Ovary (tissue), 9 donors: ENCODE measurements around the gene BLOC1S4. TPM values are rescaled to one million over a fixed set of nuclear protein-coding genes. Genes with fewer than 3 reads are reported as not detected.

Experiments
- DNase-seq, 5 donors: peaks; one replicate each; pipeline ENCODE4 v3.0.0-alpha.2; 2019 to 2020
- H3K27ac ChIP-seq, 2 donors: fragments of 200-600 bp; one replicate each; pipeline versions ENCODE4 v1.5.1 to v1.8.0; 2019 to 2022
- H3K27me3 ChIP-seq: fragments of 200-600 bp; one replicate; pipeline ENCODE4 v1.8.0; 2022
- H3K36me3 ChIP-seq: fragments of 200-600 bp; sonication (generic); one replicate; pipeline ENCODE4 v1.5.1; 2019
- H3K4me1 ChIP-seq: one replicate; pipeline ENCODE4 v1.8.1; 2013; ENCODE audit warnings: mild to moderate bottlenecking, moderate library complexity; ENCODE audit not compliant: insufficient read depth
- H3K4me3 ChIP-seq: fragments of 200-600 bp; sonication (generic); one replicate; pipeline ENCODE4 v1.5.1; 2017
- H3K9me3 ChIP-seq, 2 donors: fragments of 200-600 bp in 1 of 2; sonication (generic) in 1 of 2; one replicate each; pipeline versions ENCODE4 v1.5.1 to v1.8.1; 2013 to 2019; ENCODE audit warnings: mild to moderate bottlenecking in 1 of 2, moderate library complexity in 1 of 2
- EP300 ChIP-seq: sonication (generic); formaldehyde crosslinking; IDR thresholded peaks from one replicate; pipeline ENCODE4 v1.6.1; 2017; ENCODE audit warnings: antibody characterized with exemption
- POLR2A ChIP-seq: fragments of 450-650 bp; IDR thresholded peaks from one replicate; pipeline ENCODE4 v1.6.1; 2017; ENCODE audit warnings: antibody characterized with exemption, mild to moderate bottlenecking, moderate library complexity
- whole genome bisulfite sequencing, 3 donors: extraction: QIAGEN DNeasy Blood & Tissue Kit in 1 of 3; methylation state at CpG; one replicate each; pipeline versions ENCODE4 v1.1.5 to v1.1.7; 2013 to 2017; 5-methylcytosine and 5-hydroxymethylcytosine counted together
- intact Hi-C, 4 donors: fragments of 100-400 bp; cut with DNase I; formaldehyde crosslinking; loops; one replicate each; pipeline versions ENCODE4 v1.11.0 to v1.15.1; 2022 to 2023
- polyA plus RNA-seq, 2 donors: library from polyadenylated mRNA; stranded (reverse); fragments of 200-250 nt in 1 of 2; fragments of 350-450 nt in 1 of 2; fragmentation: Illumina TruSeq in 1 of 2; extraction: RNeasy Lipid Tissue Mini Kit (QIAGEN cat#74804) in 1 of 2; gene quantifications; one replicate each; pipeline ENCODE4 v1.2.3, GENCODE V29; 2013 to 2014
- total RNA-seq, 7 donors: library from RNA; depleted of rRNA in 2 of 7; stranded (reverse); fragments of >200 nt in 2 of 7; fragmentation: NEBNext Ultra II Directional in 3 of 7; extraction: Animal tissue kit (Norgen Biotek cat#: 25700) in 3 of 7; gene quantifications; one replicate each; pipeline versions ENCODE4 v1.1.0 to v1.2.4, GENCODE V29; 2016 to 2023
- TF ChIP-seq, protein P1 (sequence below), 3 donors: fragments of 450-650 bp in 2 of 3; fragments of 200-600 bp in 1 of 3; IDR thresholded peaks; one replicate each; pipeline versions ENCODE4 v1.5.1 to v1.8.0; 2016 to 2022; ENCODE audit warnings: antibody characterized with exemption in 3 of 3, mild to moderate bottlenecking in 1 of 3
- donor health status: DM: no; HTN: no; CAD: no; lungs with moderate emphysema.
- donor health status: DM: no; HTN: no; CAD: no.
- donor health status: Bipolar disorder and iron deficiency.
- donor health status: DM: yes; HTN: yes; CAD: no.
- donor health status: DM: no; HTN: no; CAD: no.
- donor health status: DM: yes; HTN: yes; CAD: no.

Gene BLOC1S4
- total and polyA plus RNA-seq, 9 donors = 8.8 to 26.9 (median 16.9) TPM

DNA sequence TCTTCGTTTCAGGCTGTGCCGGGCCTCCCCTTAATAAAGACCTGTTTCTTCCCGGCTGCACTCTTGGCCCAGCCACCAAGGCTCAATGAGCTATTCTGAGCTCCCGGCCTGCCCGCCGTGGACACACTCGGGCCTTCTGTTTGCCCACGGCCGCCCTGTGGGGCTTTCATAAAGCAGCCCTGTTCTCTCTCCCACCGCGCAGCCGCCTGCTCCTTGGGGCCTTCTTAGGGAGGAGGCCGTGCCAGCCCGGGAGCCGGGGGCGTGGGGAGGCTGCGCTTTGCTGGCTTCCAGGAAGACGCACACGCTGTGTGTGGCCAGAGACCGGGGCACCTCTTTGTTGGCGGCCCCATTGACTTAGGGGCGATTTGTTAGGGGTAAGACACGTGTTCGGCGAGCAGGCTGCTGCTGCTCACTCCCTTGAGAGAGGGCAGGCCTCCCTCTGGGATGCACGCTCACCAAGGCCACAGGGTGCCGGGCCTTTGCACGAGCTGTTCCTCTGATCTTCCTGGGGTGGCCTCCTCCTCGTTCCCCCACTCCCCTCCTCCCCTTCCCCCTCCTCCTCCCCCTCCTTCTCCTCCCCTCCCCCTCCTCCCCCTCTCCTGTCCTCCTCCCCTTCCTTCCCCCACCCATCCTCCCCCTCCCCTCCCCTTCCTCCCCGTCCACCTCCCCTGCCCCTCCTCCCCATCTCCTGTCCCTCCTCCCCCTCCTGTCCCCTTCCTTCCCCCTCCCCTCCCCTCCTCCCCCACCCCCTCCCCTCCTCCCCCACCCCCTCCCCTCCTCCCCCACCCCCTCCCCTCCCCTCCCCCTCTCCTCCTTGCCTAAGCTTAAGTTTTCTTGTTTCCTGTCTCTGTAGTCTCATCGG lies 11.3 kb downstream of the BLOC1S4 start:
- TF ChIP-seq, protein P1, sequence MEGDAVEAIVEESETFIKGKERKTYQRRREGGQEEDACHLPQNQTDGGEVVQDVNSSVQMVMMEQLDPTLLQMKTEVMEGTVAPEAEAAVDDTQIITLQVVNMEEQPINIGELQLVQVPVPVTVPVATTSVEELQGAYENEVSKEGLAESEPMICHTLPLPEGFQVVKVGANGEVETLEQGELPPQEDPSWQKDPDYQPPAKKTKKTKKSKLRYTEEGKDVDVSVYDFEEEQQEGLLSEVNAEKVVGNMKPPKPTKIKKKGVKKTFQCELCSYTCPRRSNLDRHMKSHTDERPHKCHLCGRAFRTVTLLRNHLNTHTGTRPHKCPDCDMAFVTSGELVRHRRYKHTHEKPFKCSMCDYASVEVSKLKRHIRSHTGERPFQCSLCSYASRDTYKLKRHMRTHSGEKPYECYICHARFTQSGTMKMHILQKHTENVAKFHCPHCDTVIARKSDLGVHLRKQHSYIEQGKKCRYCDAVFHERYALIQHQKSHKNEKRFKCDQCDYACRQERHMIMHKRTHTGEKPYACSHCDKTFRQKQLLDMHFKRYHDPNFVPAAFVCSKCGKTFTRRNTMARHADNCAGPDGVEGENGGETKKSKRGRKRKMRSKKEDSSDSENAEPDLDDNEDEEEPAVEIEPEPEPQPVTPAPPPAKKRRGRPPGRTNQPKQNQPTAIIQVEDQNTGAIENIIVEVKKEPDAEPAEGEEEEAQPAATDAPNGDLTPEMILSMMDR (IDR thresholded peaks at IDR 0.05) = no peak
- no peak for TF ChIP-seq EP300
- TF ChIP-seq POLR2A = no peak
- H3K4me3 ChIP-seq = no peak overlapping the region
- peak in 3 of 5 donors; percentile 50 to 74 (median 54) for DNase-seq

DNA sequence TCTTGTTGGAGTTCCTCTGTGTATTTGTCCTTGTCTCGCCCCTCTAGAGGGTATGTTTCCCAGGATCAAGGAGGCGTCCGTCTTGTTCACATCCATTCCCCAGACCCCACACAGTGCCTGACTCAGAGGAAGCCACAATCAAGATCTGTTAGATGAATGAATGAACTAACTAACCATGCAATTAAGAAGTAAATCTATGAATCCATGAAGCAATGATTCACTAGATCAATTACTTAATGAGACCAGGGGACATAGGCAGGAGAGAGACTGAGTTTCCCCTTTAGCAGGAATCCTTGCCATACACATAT lies 11.9 kb downstream of the BLOC1S4 start:
- 57 to 84% (median 68%) methylated on average over 3 of the region's 3 CpGs for WGBS, 3 donors
- intact Hi-C loops = loop anchor here in 1 of 4 donors (10.0 kb wide), 1 partner anchor 347 kb away; no protein-coding TSS in a partner anchor
- H3K27ac ChIP-seq = no peak overlapping the region

More for the DNA sequence above, 11.3 kb downstream of the BLOC1S4 start:
- no peak overlapping the region for H3K27ac ChIP-seq
- WGBS, 3 donors = 18 to 31% (median 22%) methylated on average over 27 to 30 of the region's 31 CpGs
- no peaks in the 10 kb centered on the region for H3K9me3 ChIP-seq
- H3K27me3 ChIP-seq = no peaks in the 10 kb centered on the region
- H3K36me3 ChIP-seq = no peaks in the 10 kb centered on the region
- intact Hi-C loops = loop anchor here in 1 of 4 donors (10.0 kb wide), 1 partner anchor 347 kb away; no protein-coding TSS in a partner anchor
- no peaks in the 10 kb centered on the region for H3K4me1 ChIP-seq

DNA sequence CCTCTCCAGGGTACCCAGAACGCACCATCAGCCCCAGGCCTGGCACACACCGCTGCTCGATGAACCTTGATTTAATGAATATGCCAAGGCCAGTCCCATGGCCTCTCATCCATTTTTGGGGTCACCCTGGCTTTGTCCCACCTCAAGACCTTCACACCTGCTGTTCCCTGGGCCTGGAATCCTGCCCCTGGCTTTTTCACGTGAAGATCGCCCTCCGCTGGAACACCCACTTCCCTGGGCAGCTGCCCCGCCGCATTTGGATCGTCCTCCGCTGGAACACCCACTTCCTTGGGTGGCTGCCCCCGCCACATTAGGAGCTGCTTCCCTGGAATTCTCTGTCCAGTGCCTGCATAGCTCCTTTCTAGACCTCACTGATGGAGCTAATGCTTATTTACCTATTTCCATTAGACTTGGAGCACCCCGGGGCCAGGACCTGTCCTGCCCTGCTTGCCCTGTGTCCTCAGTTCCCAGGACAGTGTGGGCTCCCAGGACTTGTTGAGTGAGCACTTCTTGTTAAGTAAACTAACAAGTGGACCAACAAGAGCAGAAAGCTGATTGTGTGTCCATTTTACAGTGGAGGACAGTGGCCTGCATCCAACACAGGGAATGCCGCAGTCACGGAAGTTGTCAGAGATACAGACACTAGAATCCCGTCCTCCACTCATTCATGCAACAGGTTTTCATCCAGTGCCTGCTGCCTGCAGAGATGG lies 12.5 kb downstream of the BLOC1S4 start:
- no peaks in the 10 kb centered on the region for H3K36me3 ChIP-seq
- H3K9me3 ChIP-seq = no peaks in the 10 kb centered on the region
- no peaks in the 10 kb centered on the region for H3K27me3 ChIP-seq
- no peak overlapping the region for H3K27ac ChIP-seq
- no peaks in the 10 kb centered on the region for H3K4me1 ChIP-seq
- intact Hi-C loops = loop anchor here in 1 of 4 donors (10.0 kb wide), 1 partner anchor 346 kb away; no protein-coding TSS in a partner anchor
- DNase-seq = no peak
- TF ChIP-seq, protein P1 (IDR thresholded peaks at IDR 0.05) = no peak
- TF ChIP-seq POLR2A (no peak), EP300 (no peak)
- 84 to 88% (median 84%) methylated on average over 15 of the region's 15 CpGs for WGBS, 3 donors
- H3K4me3 ChIP-seq = no peak overlapping the region

More for the DNA sequence above, 11.9 kb downstream of the BLOC1S4 start:
- Histone ChIP-seq H3K27me3 (no peaks in the 10 kb centered on the region), H3K4me1 (no peaks in the 10 kb centered on the region), H3K4me3 (no peak overlapping the region), H3K36me3 (no peaks in the 10 kb centered on the region), H3K9me3 (no peaks in the 10 kb centered on the region)
- DNase-seq = no peak
- TF ChIP-seq POLR2A (no peak), EP300 (no peak)
- TF ChIP-seq, protein P1 (IDR thresholded peaks at IDR 0.05) = no peak

DNA sequence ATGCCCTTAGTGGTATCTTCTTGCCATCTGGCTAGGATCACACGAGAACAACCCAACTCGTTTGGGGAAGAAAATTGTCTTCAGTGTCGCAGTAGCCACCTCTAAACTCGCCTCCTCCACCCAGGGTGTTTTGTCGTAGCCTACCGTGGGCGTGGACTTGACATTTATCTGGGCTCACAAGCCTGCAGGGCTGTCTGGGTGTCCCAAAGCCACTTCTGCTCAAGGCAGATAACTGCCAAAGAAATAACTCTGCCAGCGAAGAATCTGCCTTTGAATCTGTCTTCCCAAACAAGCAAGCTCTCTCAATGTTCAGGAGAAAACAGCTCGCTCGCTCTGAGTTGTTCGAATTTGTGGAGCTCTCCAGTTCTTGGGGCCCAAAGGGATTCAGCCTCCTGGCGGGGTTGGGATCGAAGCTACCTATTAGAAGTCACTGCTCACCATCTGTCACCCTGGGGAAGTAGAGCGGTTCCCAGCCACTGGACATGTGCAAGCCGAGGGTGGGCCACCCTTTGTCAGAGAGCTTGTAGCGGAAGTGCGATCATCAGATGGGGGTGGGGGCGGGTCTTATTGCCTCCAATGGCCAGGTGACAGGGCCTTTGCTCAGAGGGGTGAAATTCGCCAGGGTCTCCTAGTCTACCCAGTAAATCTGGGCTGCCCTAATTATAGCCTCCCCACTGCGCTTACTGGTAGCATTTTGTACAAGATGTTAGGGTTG lies 14.8 kb downstream of the BLOC1S4 start:
- no peak for DNase-seq
- H3K9me3 ChIP-seq = no peaks in the 10 kb centered on the region
- no peak overlapping the region for H3K27ac ChIP-seq
- H3K36me3 ChIP-seq = no peaks in the 10 kb centered on the region
- WGBS, 3 donors = 73 to 80% (median 76%) methylated on average over 18 to 20 of the region's 20 CpGs
- no peak overlapping the region for H3K4me3 ChIP-seq
- intact Hi-C loops = no loop called here
- H3K27me3 ChIP-seq = no peaks in the 10 kb centered on the region
- H3K4me1 ChIP-seq = no peaks in the 10 kb centered on the region
- TF ChIP-seq EP300 (no peak), POLR2A (no peak)
- TF ChIP-seq, protein P1 (IDR thresholded peaks at IDR 0.05) = no peak
